ENCODE results near the gene NXPH2. TPM values are rescaled to one million over a fixed set of nuclear protein-coding genes. Genes with fewer than 3 reads are reported as not detected.

Gene NXPH2
- total RNA-seq, 1 donor from 2014 or later = 1.0 TPM

DNA sequence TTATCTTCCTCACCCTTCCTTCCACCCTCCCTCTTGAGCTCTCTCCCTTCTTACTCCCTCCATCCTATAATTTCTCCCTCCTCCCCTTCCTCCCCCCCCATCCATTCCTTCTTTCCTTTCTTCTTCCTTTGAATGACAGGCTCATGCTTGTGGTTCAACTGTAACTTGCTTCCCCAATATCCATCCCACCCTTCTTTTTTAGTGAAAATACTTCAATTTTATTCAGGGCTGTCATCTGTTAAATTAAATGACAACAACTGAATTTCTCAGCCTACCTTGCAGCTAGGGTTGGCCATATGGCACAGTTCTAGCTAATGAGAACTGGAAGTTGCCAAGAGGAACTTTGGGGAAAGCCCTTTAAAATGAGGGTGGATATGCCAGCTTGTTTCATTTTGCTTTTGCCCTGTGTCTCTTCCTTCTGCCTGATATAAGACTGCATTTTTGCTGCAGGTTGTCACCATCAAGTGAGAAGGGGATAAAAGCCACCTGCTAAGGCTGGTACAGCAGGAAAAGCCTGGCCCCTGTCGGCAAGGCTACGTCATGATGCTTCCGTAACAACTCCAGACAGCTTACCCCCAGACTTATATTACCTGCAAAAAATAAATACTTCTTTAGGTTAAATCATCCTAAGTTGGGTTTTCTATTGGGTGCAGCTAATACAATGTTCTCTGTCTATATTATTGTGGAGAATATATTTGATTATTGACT, 121.8 kb downstream of the NXPH2 start:
- FAIRE-seq = no peak

GRCh38 chr2:138654146-138654545, 126.0 kb downstream of the NXPH2 start:
- no peaks in the 10 kb centered on the region for H3K9me3 ChIP-seq (ENCODE audit: insufficient read depth, low read depth, low read length)
- H3K79me2 ChIP-seq (ENCODE audit: insufficient read depth, low read length) = no peaks in the 10 kb centered on the region
- Mint-ChIP-seq H3K36me3 (ENCODE audit: low read depth, unreplicated experiment) (no peaks in the 10 kb centered on the region), H3K4me1 (ENCODE audit: low read depth, unreplicated experiment) (peaks cover 6% of the 10 kb centered on the region), H3K27ac (ENCODE audit: unreplicated experiment) (no peak overlapping the region), H3K27me3 (ENCODE audit: low read depth, unreplicated experiment) (peaks cover 5% of the 10 kb centered on the region), H3K9me3 (ENCODE audit: unreplicated experiment) (peaks cover 2% of the 10 kb centered on the region), H3K4me3 (ENCODE audit: unreplicated experiment) (no peak overlapping the region)
- TF ChIP-seq, protein P1, sequence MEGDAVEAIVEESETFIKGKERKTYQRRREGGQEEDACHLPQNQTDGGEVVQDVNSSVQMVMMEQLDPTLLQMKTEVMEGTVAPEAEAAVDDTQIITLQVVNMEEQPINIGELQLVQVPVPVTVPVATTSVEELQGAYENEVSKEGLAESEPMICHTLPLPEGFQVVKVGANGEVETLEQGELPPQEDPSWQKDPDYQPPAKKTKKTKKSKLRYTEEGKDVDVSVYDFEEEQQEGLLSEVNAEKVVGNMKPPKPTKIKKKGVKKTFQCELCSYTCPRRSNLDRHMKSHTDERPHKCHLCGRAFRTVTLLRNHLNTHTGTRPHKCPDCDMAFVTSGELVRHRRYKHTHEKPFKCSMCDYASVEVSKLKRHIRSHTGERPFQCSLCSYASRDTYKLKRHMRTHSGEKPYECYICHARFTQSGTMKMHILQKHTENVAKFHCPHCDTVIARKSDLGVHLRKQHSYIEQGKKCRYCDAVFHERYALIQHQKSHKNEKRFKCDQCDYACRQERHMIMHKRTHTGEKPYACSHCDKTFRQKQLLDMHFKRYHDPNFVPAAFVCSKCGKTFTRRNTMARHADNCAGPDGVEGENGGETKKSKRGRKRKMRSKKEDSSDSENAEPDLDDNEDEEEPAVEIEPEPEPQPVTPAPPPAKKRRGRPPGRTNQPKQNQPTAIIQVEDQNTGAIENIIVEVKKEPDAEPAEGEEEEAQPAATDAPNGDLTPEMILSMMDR (IDR thresholded peaks at IDR 0.05; ENCODE audit: insufficient read depth, low read depth, low read length) = no peak
- TF ChIP-seq EZH2 (IDR thresholded peaks at IDR 0.05; ENCODE audit: insufficient read depth, low read length) = no peak
- no peak overlapping the region for H3K9ac ChIP-seq (ENCODE audit: low read length)
- FAIRE-seq (no peak), DNase-seq (ENCODE audit: low read depth) (no peak)
- H4K20me1 ChIP-seq (ENCODE audit: insufficient read depth, low read length) = no peaks in the 10 kb centered on the region
- no peak overlapping the region for H3K4me2 ChIP-seq (ENCODE audit: low read length)
- no peaks in the 10 kb centered on the region for H3K36me3 ChIP-seq (ENCODE audit: insufficient read depth, low read length)
- H3K27me3 ChIP-seq (ENCODE audit: insufficient read depth, low read length) = no peaks in the 10 kb centered on the region
- no peaks in the 10 kb centered on the region for H3K4me1 ChIP-seq (ENCODE audit: insufficient read depth, low read length)
- H2AFZ ChIP-seq (ENCODE audit: low read depth, low read length) = no peak overlapping the region
- no peak overlapping the region for H3K4me3 ChIP-seq (ENCODE audit: insufficient read depth, low read depth, low read length)
- no peak overlapping the region for H3K27ac ChIP-seq (ENCODE audit: low read depth, low read length)

More for the DNA sequence above, 121.8 kb downstream of the NXPH2 start:
- no peak for TF ChIP-seq EZH2 (IDR thresholded peaks at IDR 0.05; ENCODE audit: insufficient read depth, low read length)
- TF ChIP-seq, protein P1 (IDR thresholded peaks at IDR 0.05; ENCODE audit: insufficient read depth, low read depth, low read length) = no peak
- peaks cover 2% of the 10 kb centered on the region for H3K9me3 Mint-ChIP-seq (ENCODE audit: unreplicated experiment)
- peaks cover 5% of the 10 kb centered on the region for H3K27me3 Mint-ChIP-seq (ENCODE audit: low read depth, unreplicated experiment)
- Histone ChIP-seq H3K27me3 (ENCODE audit: insufficient read depth, low read length) (no peaks in the 10 kb centered on the region), H2AFZ (ENCODE audit: low read depth, low read length) (no peak overlapping the region), H3K4me3 (ENCODE audit: insufficient read depth, low read depth, low read length) (no peak overlapping the region), H3K9me3 (ENCODE audit: insufficient read depth, low read depth, low read length) (no peaks in the 10 kb centered on the region), H3K9ac (ENCODE audit: low read length) (no peak overlapping the region), H3K4me2 (ENCODE audit: low read length) (no peak overlapping the region), H3K79me2 (ENCODE audit: insufficient read depth, low read length) (no peaks in the 10 kb centered on the region), H4K20me1 (ENCODE audit: insufficient read depth, low read length) (no peaks in the 10 kb centered on the region), H3K4me1 (ENCODE audit: insufficient read depth, low read length) (no peaks in the 10 kb centered on the region), H3K36me3 (ENCODE audit: insufficient read depth, low read length) (no peaks in the 10 kb centered on the region), H3K27ac (ENCODE audit: low read depth, low read length) (no peak overlapping the region)
- no peaks in the 10 kb centered on the region for H3K4me1 Mint-ChIP-seq (ENCODE audit: low read depth, unreplicated experiment)
- no peak overlapping the region for H3K27ac Mint-ChIP-seq (ENCODE audit: unreplicated experiment)
- H3K4me3 Mint-ChIP-seq (ENCODE audit: unreplicated experiment) = no peak overlapping the region
- no peaks in the 10 kb centered on the region for H3K36me3 Mint-ChIP-seq (ENCODE audit: low read depth, unreplicated experiment)
- DNase-seq (ENCODE audit: low read depth) = no peak

DNA sequence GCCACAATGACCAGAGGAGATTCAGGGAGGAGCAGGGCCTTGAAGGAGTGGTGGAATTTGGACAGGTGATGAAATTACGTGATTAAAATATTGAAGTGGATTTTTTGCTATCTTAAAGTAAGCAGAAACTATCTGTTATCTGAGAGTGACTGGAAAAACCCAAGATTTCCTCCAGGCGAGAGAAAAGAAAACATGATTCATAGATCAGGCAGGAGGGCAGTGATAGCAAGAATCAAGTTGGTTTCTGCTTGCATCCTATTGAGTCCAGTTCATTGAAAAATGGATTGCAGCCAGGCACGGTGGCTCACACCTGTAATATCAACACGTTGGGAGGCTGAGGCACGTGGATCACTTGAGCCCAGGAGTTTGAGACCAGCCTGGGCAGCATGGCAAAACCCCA, 127.8 kb downstream of the NXPH2 start:
- Mint-ChIP-seq H3K4me3 (ENCODE audit: unreplicated experiment) (no peak overlapping the region), H3K9me3 (ENCODE audit: unreplicated experiment) (peaks cover 2% of the 10 kb centered on the region), H3K4me1 (ENCODE audit: low read depth, unreplicated experiment) (peaks cover 6% of the 10 kb centered on the region), H3K27me3 (ENCODE audit: low read depth, unreplicated experiment) (peaks cover 2% of the 10 kb centered on the region), H3K27ac (ENCODE audit: unreplicated experiment) (no peak overlapping the region), H3K36me3 (ENCODE audit: low read depth, unreplicated experiment) (no peaks in the 10 kb centered on the region)
- Histone ChIP-seq H3K4me3 (ENCODE audit: insufficient read depth, low read depth, low read length) (no peak overlapping the region), H3K9ac (ENCODE audit: low read length) (no peak overlapping the region), H3K27ac (ENCODE audit: low read depth, low read length) (no peak overlapping the region), H3K4me1 (ENCODE audit: insufficient read depth, low read length) (no peaks in the 10 kb centered on the region), H4K20me1 (ENCODE audit: insufficient read depth, low read length) (no peaks in the 10 kb centered on the region), H2AFZ (ENCODE audit: low read depth, low read length) (no peak overlapping the region), H3K79me2 (ENCODE audit: insufficient read depth, low read length) (no peaks in the 10 kb centered on the region), H3K27me3 (ENCODE audit: insufficient read depth, low read length) (no peaks in the 10 kb centered on the region), H3K9me3 (ENCODE audit: insufficient read depth, low read depth, low read length) (no peaks in the 10 kb centered on the region), H3K36me3 (ENCODE audit: insufficient read depth, low read length) (no peaks in the 10 kb centered on the region), H3K4me2 (ENCODE audit: low read length) (no peak overlapping the region)
- FAIRE-seq (no peak), DNase-seq (ENCODE audit: low read depth) (peak; percentile 71)
- no peak for TF ChIP-seq EZH2 (IDR thresholded peaks at IDR 0.05; ENCODE audit: insufficient read depth, low read length)
- TF ChIP-seq, protein P1 (IDR thresholded peaks at IDR 0.05; ENCODE audit: insufficient read depth, low read depth, low read length) = no peak

All from astrocyte (in vitro differentiated cells and primary cell).